ENCODE measurements around the gene TTC9. TPM values are rescaled to one million over a fixed set of nuclear protein-coding genes. Genes with fewer than 3 reads are reported as not detected.
A peak's percentile ranks its signal among the peaks of the same experiment; 100 is the strongest.

Gene TTC9
- 21.4 to 26.2 TPM (median 22.5 TPM) in 3 replicates for total RNA-seq (2021)
- percentile 89 among the genes with signal in this experiment for Bru-seq, nascent RNA
- long read RNA-seq, experiment 1, full-length matches to known transcripts: 139 of 159 reads
- long read RNA-seq, experiment 1, partial matches to known transcripts: 1 of 159 reads
- long read RNA-seq, experiment 1, other reads (novel, unspliced or antisense): 19 of 159 reads
- long read RNA-seq, experiment 2, full-length matches to known transcripts: 29 of 54 reads
- long read RNA-seq, experiment 2, partial matches to known transcripts: 0 of 54 reads
- long read RNA-seq, experiment 2, other reads (novel, unspliced or antisense): 25 of 54 reads
- long read RNA-seq, experiment 3, partial matches to known transcripts: 0 of 2 reads
- long read RNA-seq, experiment 3, other reads (novel, unspliced or antisense): 2 of 2 reads

- Mint-ChIP-seq H3K27ac (peak within 1 kb of the TSS; percentile 80), H3K4me3 (peak within 1 kb of the TSS; percentile 92), H3K4me1 (peaks cover 51% of the 10 kb centered on the region), H3K27me3 (ENCODE audit: low read depth) (no peaks in the 10 kb centered on the region), H3K36me3 (0 out of 2 replicates have a peak, but pooled peaks cover 3% of the 10 kb centered on the region), H3K9me3 (no peaks in the 10 kb centered on the region)
- DNase-seq (ENCODE audit: low spot score): peak; percentile 51
- ChIA-PET POLR2A (interaction anchor here (0.6 to 1.4 kb wide), 3 partner anchors 12 to 67 kb away, joined by 3 to 5 read pairs (median 3); no protein-coding TSS in a partner anchor), CTCF (interaction anchor here (1.0 to 3.8 kb wide), 4 partner anchors 16 to 168 kb away, joined by 3 to 18 read pairs (median 7); partner anchors contain the start of gene MAP3K9)
- peak; percentile 34 for ATAC-seq
- TF ChIP-seq ZNF423 (CRISPR knock-in tag; IDR thresholded peaks at IDR 0.05): no peak
- TF ChIP-seq TEAD4 (CRISPR knock-in tag; IDR thresholded peaks at IDR 0.05): no peak
- TF ChIP-seq AFF4 (CRISPR knock-in tag; IDR thresholded peaks at IDR 0.05; ENCODE audit: borderline replicate concordance): no peak
- TF ChIP-seq ZNF671 (CRISPR knock-in tag; IDR thresholded peaks at IDR 0.05): no peak
- no peak for TF ChIP-seq JAZF1 (CRISPR knock-in tag; IDR thresholded peaks at IDR 0.05)
- TF ChIP-seq MYBL2 (CRISPR knock-in tag; IDR thresholded peaks at IDR 0.05): no peak
- TF ChIP-seq MLX (CRISPR knock-in tag; IDR thresholded peaks at IDR 0.05): no peak
- TF ChIP-seq NFE2L1 (CRISPR knock-in tag; IDR thresholded peaks at IDR 0.05): no peak
- no peak for TF ChIP-seq MXD4 (CRISPR knock-in tag; IDR thresholded peaks at IDR 0.05; ENCODE audit: borderline replicate concordance)
- TF ChIP-seq SOX15 (CRISPR knock-in tag; IDR thresholded peaks at IDR 0.05): no peak
- TF ChIP-seq ZBTB43 (CRISPR knock-in tag; IDR thresholded peaks at IDR 0.05): no peak
- no peak for TF ChIP-seq AR (CRISPR knock-in tag; IDR thresholded peaks at IDR 0.05)
- 0 out of 2 replicates have a peak, but pooled peaks have one; percentile 6 for TF ChIP-seq ZNF281 (CRISPR knock-in tag; IDR thresholded peaks at IDR 0.05)
- no peak for TF ChIP-seq CBFB (CRISPR knock-in tag; IDR thresholded peaks at IDR 0.05; ENCODE audit: low read depth)
- TF ChIP-seq STAT6 (CRISPR knock-in tag; conservative IDR thresholded peaks at IDR 0.05; ENCODE audit: low read depth): 0 out of 2 replicates have a peak, but pooled peaks have one; percentile 59
- no peak; the same call in 1 of the 2 replicates for TF ChIP-seq SP1 (CRISPR knock-in tag; conservative IDR thresholded peaks at IDR 0.05)
- TF ChIP-seq FOXK1 (CRISPR knock-in tag; IDR thresholded peaks at IDR 0.05): no peak
- 0 out of 2 replicates have a peak, but pooled peaks have one; percentile 51 for TF ChIP-seq ZNF263 (CRISPR knock-in tag; IDR thresholded peaks at IDR 0.05; ENCODE audit: low read depth)
These were observed at the start of gene TTC9 for GRCh38 chr14:70641548-70642302. TTC9 (plus strand) TSS chr14:70641916; CDS start chr14:70642130, 214 bp downstream.

All from WTC11 (cell line).